Left lung (tissue), 10 donors: ENCODE data around the gene KLF12. TPM values are rescaled to one million over a fixed set of nuclear protein-coding genes. Genes with fewer than 3 reads are reported as not detected.

Source experiments
- ATAC-seq: fragments of 200-7000 bp; cut with Tn5 transposase; one replicate; pipeline ENCODE4 v1.9.1; 2020; ENCODE audit warnings: moderate library complexity
- DNase-seq, 4 donors: peaks; one replicate each; pipeline ENCODE4 v3.0.0-alpha.2; 2013 to 2020
- H3K27ac ChIP-seq, 2 donors: fragments of 200-600 bp; sonication (generic) in 1 of 2; one replicate each; pipeline versions ENCODE4 v1.5.0 to v1.8.0; 2020 to 2021
- H3K27me3 ChIP-seq, 2 donors: fragments of 200-600 bp; sonication (generic) in 1 of 2; one replicate each; pipeline versions ENCODE4 v1.5.0 to v1.8.0; 2020 to 2021
- H3K36me3 ChIP-seq, 2 donors: fragments of 200-600 bp; sonication (generic) in 1 of 2; one replicate each; pipeline versions ENCODE4 v1.5.0 to v1.8.0; 2020 to 2021
- H3K4me1 ChIP-seq, 2 donors: fragments of 200-600 bp; one replicate each; pipeline ENCODE4 v1.8.0; 2021
- H3K4me3 ChIP-seq, 2 donors: fragments of 200-600 bp; sonication (generic) in 1 of 2; one replicate each; pipeline versions ENCODE4 v1.5.0 to v1.8.0; 2020 to 2021; ENCODE audit warnings: mild to moderate bottlenecking in 1 of 2
- H3K9me3 ChIP-seq, 2 donors: fragments of 200-600 bp; sonication (generic) in 1 of 2; one replicate each; pipeline versions ENCODE4 v1.5.0 to v1.8.0; 2020 to 2021
- CTCF ChIP-seq, 2 donors: fragments of 200-600 bp; sonication (generic) in 1 of 2; IDR thresholded peaks; one replicate each; pipeline versions ENCODE4 v1.5.0 to v1.8.0; 2021; ENCODE audit warnings: antibody characterized with exemption in 2 of 2
- intact Hi-C, 2 donors: fragments of 100-400 bp; cut with DNase I; formaldehyde crosslinking; loops; one replicate each; pipeline versions ENCODE4 v1.11.2 to v1.14.2; 2022
- polyA plus RNA-seq, 6 donors: library from polyadenylated mRNA; unstranded; fragments of 120-200 nt; gene quantifications; one replicate each; pipeline ENCODE4 v1.2.1, GENCODE V29; 2013; ENCODE audit not compliant: insufficient read length in 6 of 6
- total RNA-seq, 2 donors: library from RNA; stranded (reverse); fragmentation: NEBNext Ultra II Directional; extraction: Animal tissue kit (Norgen Biotek cat#: 25700); gene quantifications; one replicate each; pipeline ENCODE4 v1.2.1, GENCODE V29; 2021
- donor health status: DM: no; HTN: yes; CAD: no.
- donor health status: DM: no; HTN: no; CAD: no.

KLF12 gene
- total and polyA plus RNA-seq, 8 donors: 7.8 to 27.7 (median 21.8) TPM

DNA sequence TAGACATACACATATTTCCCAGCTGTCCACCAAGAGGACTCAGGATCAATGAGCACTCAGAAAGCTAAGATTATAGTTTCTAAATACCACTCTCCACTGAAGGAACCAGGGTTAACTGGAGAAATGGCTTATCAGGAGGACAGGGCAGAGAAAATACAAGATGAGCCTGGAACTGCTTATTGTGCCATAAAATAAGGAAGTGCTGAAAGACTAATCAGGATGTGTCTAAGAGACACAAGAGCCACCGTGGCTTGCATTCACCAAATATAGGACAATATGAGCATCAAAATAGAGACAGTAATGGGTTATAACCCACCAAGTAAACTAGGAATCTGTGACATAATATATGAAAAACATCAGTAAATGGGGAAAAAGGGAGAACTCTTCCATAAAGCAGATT is 32.8 kb downstream of the KLF12 start:
- Histone ChIP-seq H3K9me3 (no peaks in the 10 kb centered on the region), H3K4me3 (no peak overlapping the region), H3K36me3 (no peaks in the 10 kb centered on the region), H3K27ac (no peak overlapping the region), H3K27me3 (no peaks in the 10 kb centered on the region), H3K4me1 (no peaks in the 10 kb centered on the region)
- no peak for TF ChIP-seq CTCF (IDR thresholded peaks at IDR 0.05)
- no peak for ATAC-seq
- no peak for DNase-seq
- intact Hi-C loops: no loop called here

- Histone ChIP-seq H3K27me3 (no peaks in the 10 kb centered on the region), H3K4me3 (no peak overlapping the region), H3K36me3 (no peaks in the 10 kb centered on the region), H3K9me3 (no peaks in the 10 kb centered on the region), H3K4me1 (no peaks in the 10 kb centered on the region), H3K27ac (no peak overlapping the region)
- intact Hi-C loops: no loop called here
- TF ChIP-seq CTCF (IDR thresholded peaks at IDR 0.05): no peak
- no peak for DNase-seq
- no peak for ATAC-seq
Observed at GRCh38 chr13:74098077-74098476, 36.1 kb downstream of the KLF12 start.

- DNase-seq (no peak), ATAC-seq (no peak)
- Histone ChIP-seq H3K27ac (no peak overlapping the region), H3K27me3 (no peaks in the 10 kb centered on the region), H3K9me3 (no peaks in the 10 kb centered on the region), H3K4me1 (no peaks in the 10 kb centered on the region), H3K36me3 (no peaks in the 10 kb centered on the region), H3K4me3 (no peak overlapping the region)
- TF ChIP-seq CTCF (IDR thresholded peaks at IDR 0.05): no peak
- intact Hi-C loops: no loop called here
Observed at GRCh38 chr13:74097116-74097515, 37.1 kb downstream of the KLF12 start.

- Histone ChIP-seq H3K27ac (no peak overlapping the region), H3K36me3 (no peaks in the 10 kb centered on the region), H3K27me3 (no peaks in the 10 kb centered on the region), H3K4me1 (no peaks in the 10 kb centered on the region), H3K9me3 (no peaks in the 10 kb centered on the region), H3K4me3 (no peak overlapping the region)
- intact Hi-C loops: no loop called here
- TF ChIP-seq CTCF (IDR thresholded peaks at IDR 0.05): no peak
- ATAC-seq: no peak
- DNase-seq: no peak
Observed at GRCh38 chr13:74093691-74094090, 40.5 kb downstream of the KLF12 start.

DNA sequence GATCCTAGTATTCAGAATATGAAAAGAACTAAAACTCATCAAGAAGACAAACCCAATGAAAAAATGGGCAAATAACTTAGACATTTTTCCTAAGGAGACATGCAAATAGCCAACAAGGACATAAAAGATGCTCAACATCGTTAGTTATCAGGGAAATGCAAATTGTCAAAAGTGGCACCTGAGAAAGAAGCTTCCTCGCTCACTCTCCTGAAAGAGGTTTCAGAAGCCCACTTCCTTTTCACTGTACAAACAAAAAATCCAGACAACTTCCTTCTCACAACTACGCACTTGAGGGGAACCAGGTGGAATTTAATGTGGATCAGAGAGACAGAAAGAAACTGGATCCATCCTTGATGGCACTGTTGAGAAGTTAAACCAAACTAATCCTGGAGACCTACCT is 41.5 kb downstream of the KLF12 start:
- no peaks in the 10 kb centered on the region for H3K36me3 ChIP-seq
- no peak for ATAC-seq

More for the DNA sequence above, 41.5 kb downstream of the KLF12 start:
- Histone ChIP-seq H3K4me1 (peaks cover 0 to 2% of the 10 kb centered on the region in 2 donors), H3K9me3 (no peaks in the 10 kb centered on the region), H3K4me3 (no peak overlapping the region), H3K27ac (no peak overlapping the region), H3K27me3 (no peaks in the 10 kb centered on the region)
- intact Hi-C loops: no loop called here
- no peak for TF ChIP-seq CTCF (IDR thresholded peaks at IDR 0.05)
- DNase-seq: no peak
